K562 (cell line): ENCODE data around the gene SERTAD1. TPM values are rescaled to one million over a fixed set of nuclear protein-coding genes. Genes with fewer than 3 reads are reported as not detected.

Source experiments
- BRD4 ChIP-seq: fragments of 200-600 bp; sonication (generic); IDR thresholded peaks from 2 replicates; pipeline ENCODE4 v1.6.1; 2017; ENCODE audit warnings: inconsistent platforms
- CBX3 ChIP-seq, 2 experiments: IDR thresholded peaks; 1 replicate in 1 of 2; 2 replicates in 1 of 2; pipeline ENCODE4 v1.6.1; 2012; ENCODE audit warnings: inconsistent platforms in 2 of 2, low read length in 2 of 2, borderline replicate concordance in 1 of 2, control low read depth in 1 of 2
- FOXP4 ChIP-seq: sonication (generic); formaldehyde crosslinking; IDR thresholded peaks from 2 replicates; pipeline ENCODE4 v1.8.0; 2022; ENCODE audit warnings: mild to moderate bottlenecking, missing genetic modification reagents, borderline replicate concordance
- MBD2 ChIP-seq: sonication (generic); IDR thresholded peaks from 2 replicates; pipeline ENCODE4 v1.6.1; 2016; ENCODE audit warnings: low read depth, borderline replicate concordance
- SLC30A9 ChIP-seq: fragments of 250-450 bp; sonication (Bioruptor Pico); IDR thresholded peaks from 2 replicates; pipeline ENCODE4 v1.8.0; 2022; ENCODE audit warnings: mild to moderate bottlenecking, moderate library complexity
- SMARCA4 ChIP-seq: fragments of 450-650 bp; IDR thresholded peaks from 2 replicates; pipeline ENCODE4 v1.6.1; 2016
- ZBTB49 ChIP-seq: sonication (generic); formaldehyde crosslinking; IDR thresholded peaks from 2 replicates; pipeline ENCODE4 v1.8.0; 2022; ENCODE audit warnings: missing genetic modification reagents, mild to moderate bottlenecking, borderline replicate concordance
- ZNF23 ChIP-seq: fragments of 250-450 bp; sonication (Bioruptor Pico); IDR thresholded peaks from 2 replicates; pipeline ENCODE4 v1.4.0; 2020; ENCODE audit warnings: mild to moderate bottlenecking
- polyA plus RNA-seq, 8 experiments: library from polyadenylated mRNA; depleted of rRNA in 4 of 8; stranded (reverse) in 5 of 8; unstranded in 3 of 8; fragments of >200 nt; fragmentation: Nextera tagmentation in 2 of 8; fragmentation: Illumina TruSeq in 1 of 8; extraction: Ambion mirVana in 2 of 8; extraction: Trizol in 1 of 8; gene quantifications; 2 replicates each; pipeline versions ENCODE4 v1.2.1 to v1.2.3, GENCODE V29; 2011 to 2014; ENCODE audit warnings: inconsistent platforms in 1 of 8, missing spikeins in 1 of 8
- total RNA-seq, 7 experiments: library from RNA; depleted of rRNA in 6 of 7; stranded (reverse); fragments of >200 nt in 6 of 7; fragmentation: Illumina TruSeq in 2 of 7; extraction: Trizol in 2 of 7; gene quantifications; 2 replicates each; pipeline versions ENCODE4 v1.2.1 to v1.2.3, GENCODE V29; 2011 to 2021; ENCODE audit warnings: low replicate concordance in 1 of 7
- TF ChIP-seq, protein P1 (sequence below): fragments of 250-450 bp; sonication (Bioruptor Pico); IDR thresholded peaks from 2 replicates; pipeline ENCODE4 v1.4.0; 2020
- TF ChIP-seq, protein P2 (sequence below): fragments of 150-350 bp; IDR thresholded peaks from 2 replicates; pipeline ENCODE4 v1.6.1; 2014; ENCODE audit warnings: low read depth, mild to moderate bottlenecking, low read length, borderline replicate concordance
- TF ChIP-seq, protein P3 (sequence below): fragments of 250-450 bp; sonication (Bioruptor Pico); IDR thresholded peaks from 2 replicates; pipeline ENCODE4 v1.4.0; 2020

SERTAD1 gene
- total and polyA plus RNA-seq, 9 of the 15 experiments (the other 6 are each of a cell fraction or from before 2014, with no cell fraction given) = 0.15 to 8.7 (median 4.9) TPM

DNA sequence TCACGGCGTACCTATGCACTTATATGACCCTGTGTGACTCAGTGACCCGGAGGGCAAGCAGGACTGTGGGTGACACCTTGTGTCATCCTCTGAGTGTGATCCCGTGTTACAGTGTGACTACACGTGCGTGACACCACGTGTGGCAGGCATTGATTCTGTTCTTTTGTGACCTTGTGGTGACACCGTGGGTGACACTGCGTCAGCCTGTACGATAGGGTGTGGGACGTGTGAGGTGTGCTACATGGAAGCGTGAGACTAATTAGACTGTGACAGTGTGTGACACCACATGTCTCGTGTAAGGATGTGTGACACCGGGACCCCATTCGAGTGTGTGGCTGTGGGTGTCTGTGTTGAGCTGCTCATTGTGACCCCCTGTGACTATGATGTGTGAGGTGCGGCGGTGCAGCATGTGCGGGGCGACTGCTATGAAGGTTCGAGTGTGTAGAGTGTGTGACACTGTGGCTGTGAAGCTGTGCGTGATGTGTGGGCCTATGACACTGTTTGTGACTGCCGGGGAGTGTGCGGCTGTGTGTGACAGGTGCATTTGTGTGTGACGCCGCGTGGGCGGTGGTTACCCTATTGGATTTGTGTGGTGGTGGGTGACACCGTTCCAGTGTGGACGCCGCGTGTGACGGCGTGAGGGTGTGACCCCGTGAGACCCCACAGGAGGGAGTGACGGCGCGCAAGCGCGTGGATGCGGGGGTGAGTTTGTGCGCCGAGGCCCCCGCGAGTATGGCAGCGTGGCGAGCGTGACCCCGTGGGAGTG, 40.6 kb upstream of the SERTAD1 start (continued):
- TF ChIP-seq FOXP4 (0 out of 2 replicates have a peak, but pooled peaks have one; percentile 85), ZNF23 (CRISPR knock-in tag) (no peak), ZBTB49 (no peak), SMARCA4 (peak; percentile 41; the same call in 1 of the 2 replicates), MBD2 (no peak), BRD4 (no peak), SLC30A9 (no peak), CBX3 (IDR thresholded peaks at IDR 0.05; ENCODE audit: borderline replicate concordance in 1 of 2, low read length in 2 of 2) (peak in 1 of 2 experiments; percentile 57; a peak in 1 of 3 replicates)
- TF ChIP-seq, protein P1, sequence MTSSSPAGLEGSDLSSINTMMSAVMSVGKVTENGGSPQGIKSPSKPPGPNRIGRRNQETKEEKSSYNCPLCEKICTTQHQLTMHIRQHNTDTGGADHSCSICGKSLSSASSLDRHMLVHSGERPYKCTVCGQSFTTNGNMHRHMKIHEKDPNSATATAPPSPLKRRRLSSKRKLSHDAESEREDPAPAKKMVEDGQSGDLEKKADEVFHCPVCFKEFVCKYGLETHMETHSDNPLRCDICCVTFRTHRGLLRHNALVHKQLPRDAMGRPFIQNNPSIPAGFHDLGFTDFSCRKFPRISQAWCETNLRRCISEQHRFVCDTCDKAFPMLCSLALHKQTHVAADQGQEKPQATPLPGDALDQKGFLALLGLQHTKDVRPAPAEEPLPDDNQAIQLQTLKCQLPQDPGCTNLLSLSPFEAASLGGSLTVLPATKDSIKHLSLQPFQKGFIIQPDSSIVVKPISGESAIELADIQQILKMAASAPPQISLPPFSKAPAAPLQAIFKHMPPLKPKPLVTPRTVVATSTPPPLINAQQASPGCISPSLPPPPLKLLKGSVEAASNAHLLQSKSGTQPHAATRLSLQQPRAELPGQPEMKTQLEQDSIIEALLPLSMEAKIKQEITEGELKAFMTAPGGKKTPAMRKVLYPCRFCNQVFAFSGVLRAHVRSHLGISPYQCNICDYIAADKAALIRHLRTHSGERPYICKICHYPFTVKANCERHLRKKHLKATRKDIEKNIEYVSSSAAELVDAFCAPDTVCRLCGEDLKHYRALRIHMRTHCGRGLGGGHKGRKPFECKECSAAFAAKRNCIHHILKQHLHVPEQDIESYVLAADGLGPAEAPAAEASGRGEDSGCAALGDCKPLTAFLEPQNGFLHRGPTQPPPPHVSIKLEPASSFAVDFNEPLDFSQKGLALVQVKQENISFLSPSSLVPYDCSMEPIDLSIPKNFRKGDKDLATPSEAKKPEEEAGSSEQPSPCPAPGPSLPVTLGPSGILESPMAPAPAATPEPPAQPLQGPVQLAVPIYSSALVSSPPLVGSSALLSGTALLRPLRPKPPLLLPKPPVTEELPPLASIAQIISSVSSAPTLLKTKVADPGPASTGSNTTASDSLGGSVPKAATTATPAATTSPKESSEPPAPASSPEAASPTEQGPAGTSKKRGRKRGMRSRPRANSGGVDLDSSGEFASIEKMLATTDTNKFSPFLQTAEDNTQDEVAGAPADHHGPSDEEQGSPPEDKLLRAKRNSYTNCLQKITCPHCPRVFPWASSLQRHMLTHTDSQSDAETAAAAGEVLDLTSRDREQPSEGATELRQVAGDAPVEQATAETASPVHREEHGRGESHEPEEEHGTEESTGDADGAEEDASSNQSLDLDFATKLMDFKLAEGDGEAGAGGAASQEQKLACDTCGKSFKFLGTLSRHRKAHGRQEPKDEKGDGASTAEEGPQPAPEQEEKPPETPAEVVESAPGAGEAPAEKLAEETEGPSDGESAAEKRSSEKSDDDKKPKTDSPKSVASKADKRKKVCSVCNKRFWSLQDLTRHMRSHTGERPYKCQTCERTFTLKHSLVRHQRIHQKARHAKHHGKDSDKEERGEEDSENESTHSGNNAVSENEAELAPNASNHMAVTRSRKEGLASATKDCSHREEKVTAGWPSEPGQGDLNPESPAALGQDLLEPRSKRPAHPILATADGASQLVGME (CRISPR knock-in tag) = peak; percentile 77; the same call in 1 of the 2 replicates
- TF ChIP-seq, protein P2, sequence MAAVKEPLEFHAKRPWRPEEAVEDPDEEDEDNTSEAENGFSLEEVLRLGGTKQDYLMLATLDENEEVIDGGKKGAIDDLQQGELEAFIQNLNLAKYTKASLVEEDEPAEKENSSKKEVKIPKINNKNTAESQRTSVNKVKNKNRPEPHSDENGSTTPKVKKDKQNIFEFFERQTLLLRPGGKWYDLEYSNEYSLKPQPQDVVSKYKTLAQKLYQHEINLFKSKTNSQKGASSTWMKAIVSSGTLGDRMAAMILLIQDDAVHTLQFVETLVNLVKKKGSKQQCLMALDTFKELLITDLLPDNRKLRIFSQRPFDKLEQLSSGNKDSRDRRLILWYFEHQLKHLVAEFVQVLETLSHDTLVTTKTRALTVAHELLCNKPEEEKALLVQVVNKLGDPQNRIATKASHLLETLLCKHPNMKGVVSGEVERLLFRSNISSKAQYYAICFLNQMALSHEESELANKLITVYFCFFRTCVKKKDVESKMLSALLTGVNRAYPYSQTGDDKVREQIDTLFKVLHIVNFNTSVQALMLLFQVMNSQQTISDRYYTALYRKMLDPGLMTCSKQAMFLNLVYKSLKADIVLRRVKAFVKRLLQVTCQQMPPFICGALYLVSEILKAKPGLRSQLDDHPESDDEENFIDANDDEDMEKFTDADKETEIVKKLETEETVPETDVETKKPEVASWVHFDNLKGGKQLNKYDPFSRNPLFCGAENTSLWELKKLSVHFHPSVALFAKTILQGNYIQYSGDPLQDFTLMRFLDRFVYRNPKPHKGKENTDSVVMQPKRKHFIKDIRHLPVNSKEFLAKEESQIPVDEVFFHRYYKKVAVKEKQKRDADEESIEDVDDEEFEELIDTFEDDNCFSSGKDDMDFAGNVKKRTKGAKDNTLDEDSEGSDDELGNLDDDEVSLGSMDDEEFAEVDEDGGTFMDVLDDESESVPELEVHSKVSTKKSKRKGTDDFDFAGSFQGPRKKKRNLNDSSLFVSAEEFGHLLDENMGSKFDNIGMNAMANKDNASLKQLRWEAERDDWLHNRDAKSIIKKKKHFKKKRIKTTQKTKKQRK = no peak
- TF ChIP-seq, protein P3, sequence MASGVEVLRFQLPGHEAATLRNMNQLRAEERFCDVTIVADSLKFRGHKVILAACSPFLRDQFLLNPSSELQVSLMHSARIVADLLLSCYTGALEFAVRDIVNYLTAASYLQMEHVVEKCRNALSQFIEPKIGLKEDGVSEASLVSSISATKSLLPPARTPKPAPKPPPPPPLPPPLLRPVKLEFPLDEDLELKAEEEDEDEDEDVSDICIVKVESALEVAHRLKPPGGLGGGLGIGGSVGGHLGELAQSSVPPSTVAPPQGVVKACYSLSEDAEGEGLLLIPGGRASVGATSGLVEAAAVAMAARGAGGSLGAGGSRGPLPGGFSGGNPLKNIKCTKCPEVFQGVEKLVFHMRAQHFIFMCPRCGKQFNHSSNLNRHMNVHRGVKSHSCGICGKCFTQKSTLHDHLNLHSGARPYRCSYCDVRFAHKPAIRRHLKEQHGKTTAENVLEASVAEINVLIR (CRISPR knock-in tag) = no peak
